GM23338 (cell line): ENCODE data around the gene SLC23A1.

Source experiments
- CTCF ChIP-seq, 2 experiments: fragments of 200-600 bp in 1 of 2; sonication (generic) in 1 of 2; conservative IDR thresholded peaks; 2 replicates each; pipeline versions ENCODE4 v1.5.1 to v1.6.1; 2016 to 2017; ENCODE audit warnings: antibody characterized with exemption in 2 of 2, low read depth in 2 of 2, mild to moderate bottlenecking in 2 of 2, moderate library complexity in 1 of 2
- EZH2phosphoT487 ChIP-seq: fragments of 200-600 bp; sonication (generic); IDR thresholded peaks from one replicate; pipeline ENCODE4 v1.8.1; 2018; ENCODE audit warnings: antibody characterized with exemption; ENCODE audit not compliant: unreplicated experiment
- POLR2AphosphoS5 ChIP-seq: IDR thresholded peaks from 2 replicates; pipeline ENCODE4 v1.6.1; 2016; ENCODE audit warnings: antibody characterized with exemption, low read depth
- REST ChIP-seq: IDR thresholded peaks from one replicate; pipeline ENCODE4 v1.6.1; 2018; ENCODE audit warnings: antibody characterized with exemption; ENCODE audit not compliant: unreplicated experiment
- ZNF462 ChIP-seq: fragments of 250-450 bp; sonication (Bioruptor Pico); IDR thresholded peaks from 2 replicates; pipeline ENCODE4 v1.5.0; 2020; ENCODE audit warnings: mild to moderate bottlenecking, moderate library complexity

- no peak for TF ChIP-seq ZNF462 (CRISPR knock-in tag)
- TF ChIP-seq CTCF (conservative IDR thresholded peaks at IDR 0.05; ENCODE audit: low read depth in 2 of 2), result no peak
- no peak for TF ChIP-seq POLR2AphosphoS5
- TF ChIP-seq EZH2phosphoT487, result no peak
- TF ChIP-seq REST, result no peak
Observed at GRCh38 chr5:139389701-139390638, 6.9 kb upstream of the SLC23A1 start, which contains the start of gene MZB1.
